ENCODE measurements around the gene NDE1.
"Not testable (repeated sequence)": the region's sequence is repeated elsewhere in the genome, so short reads cannot be mapped to it uniquely, and the experiment has no call there.

The NDE1 gene

DNA sequence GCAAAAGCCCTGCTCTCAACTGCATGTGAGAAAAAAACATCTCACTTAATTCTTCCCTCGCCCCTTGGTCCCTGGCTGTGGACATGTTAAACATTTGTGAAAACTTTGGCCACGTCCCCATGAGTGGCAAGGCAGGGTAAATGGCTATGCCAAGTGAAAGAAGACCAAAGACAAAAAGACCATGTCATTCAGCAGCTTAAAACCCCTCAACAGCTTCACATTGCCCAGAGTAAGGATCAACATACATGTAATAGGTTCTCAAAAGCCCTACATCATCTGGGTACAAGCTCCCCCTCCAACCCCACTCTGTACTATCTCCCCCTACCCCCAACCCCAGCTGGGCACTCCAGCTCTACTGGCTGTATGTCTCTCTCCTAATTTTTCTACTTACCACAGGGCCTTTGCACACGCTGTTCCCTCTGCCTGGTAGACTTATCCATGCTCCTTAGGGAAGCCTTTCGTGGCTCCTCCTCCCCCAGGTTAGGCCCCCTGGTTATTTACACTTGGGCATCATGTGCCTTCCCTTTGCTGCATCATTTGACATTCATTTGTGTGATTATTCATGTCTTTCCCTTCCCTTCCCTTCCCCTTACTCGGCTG lies 75.7 kb downstream of the NDE1 start:
- TF ChIP-seq, protein P1, sequence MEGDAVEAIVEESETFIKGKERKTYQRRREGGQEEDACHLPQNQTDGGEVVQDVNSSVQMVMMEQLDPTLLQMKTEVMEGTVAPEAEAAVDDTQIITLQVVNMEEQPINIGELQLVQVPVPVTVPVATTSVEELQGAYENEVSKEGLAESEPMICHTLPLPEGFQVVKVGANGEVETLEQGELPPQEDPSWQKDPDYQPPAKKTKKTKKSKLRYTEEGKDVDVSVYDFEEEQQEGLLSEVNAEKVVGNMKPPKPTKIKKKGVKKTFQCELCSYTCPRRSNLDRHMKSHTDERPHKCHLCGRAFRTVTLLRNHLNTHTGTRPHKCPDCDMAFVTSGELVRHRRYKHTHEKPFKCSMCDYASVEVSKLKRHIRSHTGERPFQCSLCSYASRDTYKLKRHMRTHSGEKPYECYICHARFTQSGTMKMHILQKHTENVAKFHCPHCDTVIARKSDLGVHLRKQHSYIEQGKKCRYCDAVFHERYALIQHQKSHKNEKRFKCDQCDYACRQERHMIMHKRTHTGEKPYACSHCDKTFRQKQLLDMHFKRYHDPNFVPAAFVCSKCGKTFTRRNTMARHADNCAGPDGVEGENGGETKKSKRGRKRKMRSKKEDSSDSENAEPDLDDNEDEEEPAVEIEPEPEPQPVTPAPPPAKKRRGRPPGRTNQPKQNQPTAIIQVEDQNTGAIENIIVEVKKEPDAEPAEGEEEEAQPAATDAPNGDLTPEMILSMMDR (IDR thresholded peaks at IDR 0.05; ENCODE audit: insufficient read depth, low read depth, low read length, missing control alignments), result no peak
- DNase-seq (ENCODE audit: low read depth), result no peak
- no peak overlapping the region for H3K4me3 ChIP-seq (ENCODE audit: low read depth, low read length)

DNA sequence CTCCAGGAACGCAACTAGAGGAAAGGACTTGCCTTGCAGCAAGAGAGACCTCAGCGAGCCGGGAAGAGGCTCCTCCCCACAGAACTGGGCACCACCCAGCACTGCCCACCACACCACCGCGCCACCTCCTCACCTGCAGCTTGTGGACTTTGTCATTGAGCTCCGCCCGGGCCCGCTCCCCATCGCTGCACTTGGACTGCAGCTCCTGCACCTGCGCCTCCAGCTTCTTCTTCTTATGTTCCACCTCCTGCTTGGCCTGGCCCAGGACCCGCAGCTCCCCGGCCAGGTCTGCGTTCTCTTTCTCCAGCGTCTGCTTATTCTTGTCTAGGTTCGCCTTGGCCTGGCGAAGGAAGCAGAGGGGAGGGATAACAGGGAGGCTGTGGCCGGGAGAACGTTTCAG lies 76.7 kb downstream of the NDE1 start:
- no peak overlapping the region for H3K4me3 ChIP-seq (ENCODE audit: low read depth, low read length)
- TF ChIP-seq, protein P1 (IDR thresholded peaks at IDR 0.05; ENCODE audit: insufficient read depth, low read depth, low read length, missing control alignments), result no peak
- DNase-seq (ENCODE audit: low read depth), result no peak

DNA sequence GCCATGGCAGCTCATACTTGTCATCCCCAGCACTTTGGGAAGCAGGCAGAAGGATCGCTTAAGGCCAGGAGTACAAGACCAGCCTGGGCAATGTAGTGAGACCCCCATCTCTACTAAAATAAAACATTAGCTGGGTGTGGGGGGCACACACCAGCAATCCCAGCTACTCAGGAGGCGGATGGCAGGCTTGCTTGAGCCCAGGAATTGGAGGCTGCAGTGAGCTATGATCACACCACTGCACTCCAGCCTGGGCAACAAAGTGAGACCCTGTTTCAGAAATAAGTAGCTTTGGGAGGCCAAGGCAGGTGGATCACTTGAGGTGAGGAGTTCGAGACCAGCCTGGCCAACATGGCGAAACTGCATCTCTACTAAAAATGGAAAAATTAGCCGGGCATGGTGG lies 77.7 kb downstream of the NDE1 start:
- DNase-seq (ENCODE audit: low read depth); H3K4me3 ChIP-seq (ENCODE audit: low read depth, low read length): not testable (repeated sequence)

GRCh38 chr16:15729152-15729551 lies 79.1 kb downstream of the NDE1 start:
- DNase-seq (ENCODE audit: low read depth), result no peak
- TF ChIP-seq, protein P1 (IDR thresholded peaks at IDR 0.05; ENCODE audit: insufficient read depth, low read depth, low read length, missing control alignments), result no peak
- H3K4me3 ChIP-seq (ENCODE audit: low read depth, low read length), result no peak overlapping the region

DNA sequence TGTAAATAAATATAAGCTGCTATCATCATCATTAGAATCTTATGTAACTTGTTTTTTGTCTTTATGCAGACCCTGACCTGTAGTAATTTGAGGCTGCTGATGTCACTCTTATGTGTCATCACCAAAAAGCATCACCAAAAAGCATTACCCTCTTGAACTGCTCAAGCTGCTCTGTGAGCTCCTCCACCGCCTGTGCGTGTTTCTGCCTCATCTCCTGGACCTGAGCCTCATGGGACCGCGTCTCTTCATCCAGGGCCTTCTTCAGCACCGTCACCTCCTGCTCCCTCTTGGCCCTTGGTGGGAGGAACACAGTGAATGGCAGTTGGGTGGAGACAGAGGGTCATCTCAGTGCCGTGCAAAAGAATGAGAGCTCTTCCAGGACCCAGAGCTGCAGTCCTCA lies 82.4 kb downstream of the NDE1 start:
- DNase-seq (ENCODE audit: low read depth), result no peak
- H3K4me3 ChIP-seq (ENCODE audit: low read depth, low read length), result no peak overlapping the region
- TF ChIP-seq, protein P1 (IDR thresholded peaks at IDR 0.05; ENCODE audit: insufficient read depth, low read depth, low read length, missing control alignments), result no peak

GRCh38 chr16:15735610-15736009 lies 85.6 kb downstream of the NDE1 start:
- no peak for DNase-seq (ENCODE audit: low read depth)
- no peak overlapping the region for H3K4me3 ChIP-seq (ENCODE audit: low read depth, low read length)
- TF ChIP-seq, protein P1 (IDR thresholded peaks at IDR 0.05; ENCODE audit: insufficient read depth, low read depth, low read length, missing control alignments), result no peak

DNA sequence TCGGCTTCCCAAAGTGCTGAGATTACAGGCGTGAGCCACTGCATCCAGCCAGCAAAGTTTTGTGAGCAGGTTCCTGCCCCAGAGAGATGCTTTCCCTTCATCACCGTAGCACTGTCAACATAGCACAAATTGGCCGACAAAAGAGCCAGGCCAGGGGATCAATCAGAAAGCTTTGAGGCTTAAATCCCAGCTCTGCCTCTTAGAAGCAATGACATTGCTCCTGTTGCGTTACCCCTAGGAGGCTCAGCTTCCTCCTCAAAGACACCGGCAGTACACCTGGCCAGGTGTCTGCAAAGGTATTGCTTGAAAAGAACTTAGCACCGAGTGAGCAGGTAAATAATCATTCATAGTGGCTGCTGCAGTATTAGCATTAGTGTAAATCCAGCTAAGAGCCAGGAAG lies 86.5 kb downstream of the NDE1 start:
- TF ChIP-seq, protein P1 (IDR thresholded peaks at IDR 0.05; ENCODE audit: insufficient read depth, low read depth, low read length, missing control alignments), result no peak
- no peak for DNase-seq (ENCODE audit: low read depth)

More for the DNA sequence above, 86.5 kb downstream of the NDE1 start:
- H3K4me3 ChIP-seq (ENCODE audit: low read depth, low read length), result no peak overlapping the region

Measured in GM12865 (cell line).